HUES6 (cell line): ENCODE measurements around the gene RNF130.
"Not testable (repeated sequence)": the region's sequence is repeated elsewhere in the genome, so short reads cannot be mapped to it uniquely, and the experiment has no call there.

Experiments
- H3K27ac ChIP-seq: 2 replicates; pipeline ENCODE4 v1.7.0; 2013; ENCODE audit warnings: low read depth, mild to moderate bottlenecking, low read length, inconsistent platforms
- H3K27me3 ChIP-seq: 2 replicates; pipeline ENCODE4 v1.6.1; 2013; ENCODE audit warnings: low read length; ENCODE audit not compliant: control insufficient read depth, insufficient read depth
- H3K36me3 ChIP-seq: 2 replicates; pipeline ENCODE4 v1.6.1; 2013; ENCODE audit warnings: low read length; ENCODE audit not compliant: control insufficient read depth, insufficient read depth
- H3K4me1 ChIP-seq: 2 replicates; pipeline ENCODE4 v1.6.1; 2013; ENCODE audit warnings: low read length; ENCODE audit not compliant: control insufficient read depth, insufficient read depth
- H3K4me3 ChIP-seq: 2 replicates; pipeline ENCODE4 v1.5.1; 2013; ENCODE audit warnings: low read depth, low read length
- H3K9ac ChIP-seq: one replicate; pipeline ENCODE4 v1.6.1; 2013; ENCODE audit warnings: mild to moderate bottlenecking, low read length
- H3K9me3 ChIP-seq: 2 replicates; pipeline ENCODE4 v1.6.1; 2013; ENCODE audit warnings: low read depth, low read length; ENCODE audit not compliant: control insufficient read depth, insufficient read depth

Gene RNF130

GRCh38 chr5:179964015-179964414, 107.5 kb downstream of the RNF130 start:
- Histone ChIP-seq H3K27ac (no peak overlapping the region), H3K36me3 (peaks cover 56% of the 10 kb centered on the region), H3K27me3 (no peaks in the 10 kb centered on the region), H3K4me1 (peaks cover 5% of the 10 kb centered on the region; the same call in 1 of the 2 replicates), H3K9ac (no peak overlapping the region), H3K9me3 (no peaks in the 10 kb centered on the region), H3K4me3 (no peak overlapping the region)

GRCh38 chr5:179963375-179963774, 108.2 kb downstream of the RNF130 start:
- Histone ChIP-seq H3K36me3 (peaks cover 51% of the 10 kb centered on the region), H3K9me3 (no peaks in the 10 kb centered on the region), H3K4me1 (peaks cover 5% of the 10 kb centered on the region; the same call in 1 of the 2 replicates), H3K27me3 (no peaks in the 10 kb centered on the region), H3K9ac (no peak overlapping the region), H3K27ac (no peak overlapping the region), H3K4me3 (no peak overlapping the region)

DNA sequence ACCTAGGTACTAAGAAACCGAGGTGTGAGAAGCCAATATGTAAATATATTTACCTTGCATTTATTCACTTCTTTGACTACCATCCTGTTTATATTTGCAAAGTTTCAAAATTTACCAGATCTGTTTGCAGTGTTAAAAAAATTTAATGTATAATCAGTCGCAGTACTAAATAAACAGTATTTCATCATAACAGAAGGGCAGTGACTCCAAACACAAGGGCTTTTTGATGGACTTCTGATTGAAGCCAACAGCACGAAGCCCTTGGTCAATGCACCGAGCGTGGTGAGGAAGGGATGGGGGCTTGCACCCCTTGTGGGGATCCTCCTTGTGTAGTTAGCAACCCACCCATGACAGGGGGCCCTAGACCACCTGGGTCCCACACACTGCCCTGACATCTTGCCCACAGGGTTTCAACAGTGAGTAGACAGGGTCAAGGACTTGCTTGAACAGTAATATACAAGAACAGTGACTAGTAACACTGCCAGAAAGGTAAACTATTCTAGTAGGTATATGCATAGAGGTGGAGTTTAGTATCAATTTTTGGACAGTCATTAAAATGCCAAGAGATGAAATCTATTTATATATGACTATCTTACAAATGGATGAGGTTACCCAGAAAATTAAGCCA, 111.2 kb downstream of the RNF130 start:
- no peak overlapping the region for H3K9ac ChIP-seq
- no peak overlapping the region for H3K27ac ChIP-seq
- H3K36me3 ChIP-seq: peaks cover 43% of the 10 kb centered on the region
- H3K27me3 ChIP-seq: no peaks in the 10 kb centered on the region
- H3K9me3 ChIP-seq: no peaks in the 10 kb centered on the region
- no peak overlapping the region for H3K4me3 ChIP-seq
- H3K4me1 ChIP-seq: no peaks in the 10 kb centered on the region

- H3K9me3 ChIP-seq: no peaks in the 10 kb centered on the region
- H3K27ac ChIP-seq: no peak overlapping the region
- H3K9ac ChIP-seq: no peak overlapping the region
- no peaks in the 10 kb centered on the region for H3K27me3 ChIP-seq
- no peak overlapping the region for H3K4me3 ChIP-seq
- H3K36me3 ChIP-seq: peaks cover 47% of the 10 kb centered on the region
- no peaks in the 10 kb centered on the region for H3K4me1 ChIP-seq
Measured at GRCh38 chr5:179959641-179960040, 111.9 kb downstream of the RNF130 start.

- H3K4me3 ChIP-seq, H3K27me3 ChIP-seq, H3K9ac ChIP-seq, H3K4me1 ChIP-seq, H3K9me3 ChIP-seq, H3K27ac ChIP-seq: not testable (repeated sequence)
- H3K36me3 ChIP-seq: peaks cover 51% of the 10 kb centered on the region
Measured at GRCh38 chr5:179959118-179959517, 112.4 kb downstream of the RNF130 start.

GRCh38 chr5:179955630-179956029, 115.9 kb downstream of the RNF130 start:
- H3K27ac ChIP-seq: no peak overlapping the region
- H3K4me3 ChIP-seq: no peak overlapping the region
- no peaks in the 10 kb centered on the region for H3K4me1 ChIP-seq
- H3K9me3 ChIP-seq: no peaks in the 10 kb centered on the region
- no peaks in the 10 kb centered on the region for H3K27me3 ChIP-seq
- no peak overlapping the region for H3K9ac ChIP-seq
- H3K36me3 ChIP-seq: peaks cover 25% of the 10 kb centered on the region

DNA sequence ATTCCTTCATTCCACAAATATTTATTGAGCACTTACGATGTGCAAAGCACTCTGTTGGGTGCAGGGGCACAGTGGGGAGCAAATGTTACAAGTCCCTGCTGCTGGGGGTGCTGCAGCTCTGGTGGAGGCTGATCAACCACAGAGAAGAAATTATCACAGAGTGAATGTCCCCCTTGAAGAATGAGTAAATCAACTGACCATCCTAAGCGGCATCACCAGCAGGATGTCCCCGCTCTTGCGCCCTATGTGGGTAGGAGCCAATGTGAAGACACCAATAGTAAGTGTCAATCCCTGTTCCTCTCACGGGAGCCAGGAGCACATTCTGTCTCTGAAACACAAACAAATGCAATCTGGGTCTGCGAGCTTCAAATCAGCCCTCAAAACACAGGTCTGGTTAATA, 116.5 kb downstream of the RNF130 start:
- peaks cover 25% of the 10 kb centered on the region for H3K36me3 ChIP-seq
- no peaks in the 10 kb centered on the region for H3K4me1 ChIP-seq
- H3K27ac ChIP-seq: no peak overlapping the region
- no peaks in the 10 kb centered on the region for H3K27me3 ChIP-seq
- H3K9ac ChIP-seq: no peak overlapping the region
- H3K4me3 ChIP-seq: no peak overlapping the region
- H3K9me3 ChIP-seq: no peaks in the 10 kb centered on the region

DNA sequence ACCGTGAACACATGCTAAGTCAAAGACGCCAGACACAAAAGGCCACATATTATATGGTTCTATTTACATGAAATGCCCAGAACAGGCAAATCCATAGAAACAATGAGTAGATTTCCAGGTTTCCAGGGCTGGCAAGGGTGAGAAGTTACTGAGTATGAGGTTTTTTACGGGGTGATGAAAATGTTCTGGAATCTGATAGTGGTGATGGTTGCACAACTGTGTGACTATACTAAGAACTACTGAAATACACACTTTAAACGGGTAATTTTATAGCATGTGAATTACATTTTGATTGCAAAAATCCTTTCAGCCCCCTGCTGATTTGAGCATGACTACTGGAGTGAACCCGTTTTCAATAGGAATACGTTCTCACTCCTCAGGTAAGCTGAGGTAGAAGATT, 117.1 kb downstream of the RNF130 start:
- no peaks in the 10 kb centered on the region for H3K4me1 ChIP-seq
- H3K9ac ChIP-seq: no peak overlapping the region
- no peaks in the 10 kb centered on the region for H3K9me3 ChIP-seq
- H3K27ac ChIP-seq: no peak overlapping the region
- H3K4me3 ChIP-seq: no peak overlapping the region
- no peaks in the 10 kb centered on the region for H3K27me3 ChIP-seq
- peaks cover 25% of the 10 kb centered on the region for H3K36me3 ChIP-seq

DNA sequence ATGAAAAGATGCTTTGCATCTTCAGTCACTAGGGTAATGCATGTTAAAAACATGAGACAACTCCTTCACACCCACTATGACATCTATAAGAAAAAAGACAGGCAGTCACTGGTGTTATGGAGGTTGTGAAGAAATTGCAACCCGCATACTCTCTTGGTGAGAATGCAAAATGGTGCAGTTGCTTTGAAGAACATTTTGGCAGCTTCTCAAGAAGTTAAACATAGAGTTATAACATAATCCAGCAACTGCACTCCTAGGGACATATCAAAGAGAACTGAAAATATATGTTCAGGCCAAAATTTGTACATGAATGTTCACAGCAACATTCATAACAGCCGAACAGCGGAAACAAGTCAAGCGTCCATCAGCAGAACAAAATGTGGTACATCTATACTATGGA, 117.6 kb downstream of the RNF130 start:
- H3K27ac ChIP-seq: no peak overlapping the region
- no peak overlapping the region for H3K4me3 ChIP-seq
- H3K9ac ChIP-seq: no peak overlapping the region
- H3K27me3 ChIP-seq: no peaks in the 10 kb centered on the region
- no peaks in the 10 kb centered on the region for H3K4me1 ChIP-seq
- H3K36me3 ChIP-seq: peaks cover 25% of the 10 kb centered on the region
- H3K9me3 ChIP-seq: no peaks in the 10 kb centered on the region

- no peaks in the 10 kb centered on the region for H3K9me3 ChIP-seq
- no peak overlapping the region for H3K27ac ChIP-seq
- H3K36me3 ChIP-seq: no peaks in the 10 kb centered on the region
- H3K27me3 ChIP-seq: no peaks in the 10 kb centered on the region
- H3K9ac ChIP-seq: no peak overlapping the region
- H3K4me1 ChIP-seq: no peaks in the 10 kb centered on the region
- H3K4me3 ChIP-seq: no peak overlapping the region
Measured at GRCh38 chr5:179936976-179937681, 134.4 kb downstream of the RNF130 start.

DNA sequence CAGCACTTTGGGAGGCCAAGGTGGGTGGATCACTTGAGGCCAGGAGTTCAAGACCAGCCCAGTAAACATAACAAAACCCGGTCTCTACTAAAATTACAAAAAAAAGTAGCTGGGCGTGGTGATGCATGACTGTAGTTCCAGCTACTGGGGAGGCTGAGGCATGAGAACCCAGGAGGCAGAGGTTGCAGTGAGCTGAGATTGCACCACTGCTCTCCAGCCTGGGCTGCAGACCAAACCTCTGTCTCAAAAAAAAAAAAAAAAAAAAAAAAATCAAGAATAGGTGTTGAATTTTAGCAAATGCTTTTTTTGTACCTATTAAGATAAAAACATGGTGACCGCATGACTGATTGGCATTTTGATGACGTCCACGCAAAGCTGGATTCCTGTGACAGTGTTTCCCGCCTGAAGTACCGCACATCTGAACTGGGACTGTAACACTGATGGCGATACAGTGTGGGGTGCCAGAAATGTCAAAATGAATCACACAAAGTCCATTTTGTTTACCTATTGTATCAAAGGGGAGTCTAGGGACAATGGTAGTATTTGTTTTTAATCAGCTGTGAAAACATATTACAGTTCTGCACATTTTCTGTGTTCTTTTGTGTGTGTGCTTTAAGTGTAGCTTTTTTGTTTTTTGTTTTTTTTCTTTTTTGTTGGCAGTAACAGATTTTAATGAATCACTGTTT, 140.6 kb downstream of the RNF130 start:
- Histone ChIP-seq H3K36me3 (no peaks in the 10 kb centered on the region), H3K4me3 (no peak overlapping the region), H3K9ac (no peak overlapping the region), H3K9me3 (no peaks in the 10 kb centered on the region), H3K4me1 (no peaks in the 10 kb centered on the region), H3K27me3 (no peaks in the 10 kb centered on the region), H3K27ac (no peak overlapping the region)
